ENCODE data around the gene HBQ1. TPM values are rescaled to one million over a fixed set of nuclear protein-coding genes. Genes with fewer than 3 reads are reported as not detected.

Gene HBQ1
- total RNA-seq, 1 donor from 2014 or later = not detected

- no peak for DNase-seq (ENCODE audit: low spot score)
- H3K36me3 Mint-ChIP-seq (ENCODE audit: low read depth, unreplicated experiment) = peaks cover 4% of the 10 kb centered on the region
Observed at GRCh38 chr16:177394-177822, 2.9 kb upstream of the HBQ1 start.

GRCh38 chr16:177981-178667 lies 2.1 kb upstream of the HBQ1 start:
- H3K27me3 Mint-ChIP-seq (ENCODE audit: unreplicated experiment) = peaks cover 19% of the 10 kb centered on the region
- H3K4me1 Mint-ChIP-seq (ENCODE audit: unreplicated experiment) = peaks cover 3% of the 10 kb centered on the region
- peaks cover 4% of the 10 kb centered on the region for H3K36me3 Mint-ChIP-seq (ENCODE audit: low read depth, unreplicated experiment)

More at GRCh38 chr16:177394-177822, 2.9 kb upstream of the HBQ1 start:
- peaks cover 19% of the 10 kb centered on the region for H3K27me3 Mint-ChIP-seq (ENCODE audit: unreplicated experiment)
- H3K9me3 Mint-ChIP-seq (ENCODE audit: unreplicated experiment) = no peaks in the 10 kb centered on the region
- TF ChIP-seq CTCF (IDR thresholded peaks at IDR 0.05; ENCODE audit: unreplicated experiment) = no peak
- H3K27ac Mint-ChIP-seq (ENCODE audit: unreplicated experiment) = no peak overlapping the region
- H3K4me3 Mint-ChIP-seq (ENCODE audit: unreplicated experiment) = no peak overlapping the region
- peaks cover 3% of the 10 kb centered on the region for H3K4me1 Mint-ChIP-seq (ENCODE audit: unreplicated experiment)

DNA sequence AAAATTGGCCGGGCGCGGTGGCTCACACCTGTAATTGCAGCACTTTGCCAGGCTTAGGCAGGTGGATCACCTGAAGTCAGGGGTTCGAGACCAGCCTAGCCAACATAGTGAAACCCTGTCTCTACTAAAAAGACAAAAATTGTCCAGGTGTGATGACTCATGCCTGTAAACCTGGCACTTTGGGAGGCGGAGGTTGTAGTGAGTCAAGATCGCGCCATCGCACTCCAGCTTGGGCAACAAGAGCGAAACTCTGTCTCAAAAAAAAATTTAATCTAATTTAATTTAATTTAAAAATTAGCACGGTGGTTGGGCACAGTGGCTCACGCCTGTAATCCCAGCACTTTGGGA lies 1.6 kb upstream of the HBQ1 start:
- TF ChIP-seq CTCF (IDR thresholded peaks at IDR 0.05; ENCODE audit: unreplicated experiment) = no peak
- DNase-seq (ENCODE audit: low spot score) = no peak
- Mint-ChIP-seq H3K27me3 (ENCODE audit: unreplicated experiment) (peaks cover 19% of the 10 kb centered on the region), H3K4me3 (ENCODE audit: unreplicated experiment) (no peak overlapping the region), H3K27ac (ENCODE audit: unreplicated experiment) (no peak overlapping the region), H3K4me1 (ENCODE audit: unreplicated experiment) (peaks cover 3% of the 10 kb centered on the region), H3K36me3 (ENCODE audit: low read depth, unreplicated experiment) (peaks cover 4% of the 10 kb centered on the region), H3K9me3 (ENCODE audit: unreplicated experiment) (no peaks in the 10 kb centered on the region)

More at GRCh38 chr16:177981-178667, 2.1 kb upstream of the HBQ1 start:
- no peak for TF ChIP-seq CTCF (IDR thresholded peaks at IDR 0.05; ENCODE audit: unreplicated experiment)
- Mint-ChIP-seq H3K27ac (ENCODE audit: unreplicated experiment) (no peak overlapping the region), H3K9me3 (ENCODE audit: unreplicated experiment) (no peaks in the 10 kb centered on the region), H3K4me3 (ENCODE audit: unreplicated experiment) (no peak overlapping the region)
- DNase-seq (ENCODE audit: low spot score) = no peak

GRCh38 chr16:179211-180092 lies 807 bp upstream of the HBQ1 start:
- no peak overlapping the region for H3K4me3 Mint-ChIP-seq (ENCODE audit: unreplicated experiment)
- peaks cover 2% of the 10 kb centered on the region for H3K4me1 Mint-ChIP-seq (ENCODE audit: unreplicated experiment)
- DNase-seq (ENCODE audit: low spot score) = no peak
- TF ChIP-seq CTCF (IDR thresholded peaks at IDR 0.05; ENCODE audit: unreplicated experiment) = no peak
- peaks cover 4% of the 10 kb centered on the region for H3K36me3 Mint-ChIP-seq (ENCODE audit: low read depth, unreplicated experiment)
- peaks cover 18% of the 10 kb centered on the region for H3K27me3 Mint-ChIP-seq (ENCODE audit: unreplicated experiment)
- H3K9me3 Mint-ChIP-seq (ENCODE audit: unreplicated experiment) = no peaks in the 10 kb centered on the region
- no peak overlapping the region for H3K27ac Mint-ChIP-seq (ENCODE audit: unreplicated experiment)
